ENCODE measurements around the gene UBN2. TPM values are rescaled to one million over a fixed set of nuclear protein-coding genes. Genes with fewer than 3 reads are reported as not detected.
"Not testable (repeated sequence)": the region's sequence is repeated elsewhere in the genome, so short reads cannot be mapped to it uniquely, and the experiment has no call there.

UBN2 gene
- total RNA-seq, 6 experiments from 2014 or later: 7.7 to 10.1 (median 9.3) TPM

- no peaks in the 10 kb centered on the region for H3K4me1 Mint-ChIP-seq (ENCODE audit: low read depth)
- no peak for DNase-seq
- peaks cover 14% of the 10 kb centered on the region; the same call in 1 of the 2 replicates for H3K36me3 Mint-ChIP-seq (ENCODE audit: low read depth)
- H3K27me3 Mint-ChIP-seq (ENCODE audit: insufficient read depth): peaks cover 6% of the 10 kb centered on the region
- peaks cover 20% of the 10 kb centered on the region for H3K9me3 Mint-ChIP-seq
- H3K27ac Mint-ChIP-seq: no peak overlapping the region
- no peak for TF ChIP-seq CTCF (IDR thresholded peaks at IDR 0.05)
- no peak overlapping the region for H3K4me3 Mint-ChIP-seq
These were observed 25.2 kb upstream of the UBN2 start for GRCh38 chr7:139205843-139206242.

- Mint-ChIP-seq H3K27ac (no peak overlapping the region), H3K36me3 (ENCODE audit: low read depth) (0 out of 2 replicates have a peak, but pooled peaks cover 1% of the 10 kb centered on the region), H3K9me3 (peaks cover under 1% of the 10 kb centered on the region), H3K27me3 (ENCODE audit: insufficient read depth) (peaks cover 15% of the 10 kb centered on the region), H3K4me3 (no peak overlapping the region), H3K4me1 (ENCODE audit: low read depth) (no peaks in the 10 kb centered on the region)
- TF ChIP-seq CTCF (IDR thresholded peaks at IDR 0.05): no peak
- DNase-seq: no peak
These were observed 18.9 kb upstream of the UBN2 start for GRCh38 chr7:139212133-139212532.

GRCh38 chr7:139213489-139213888, 17.5 kb upstream of the UBN2 start:
- H3K4me1 Mint-ChIP-seq (ENCODE audit: low read depth); H3K9me3 Mint-ChIP-seq; H3K27ac Mint-ChIP-seq; H3K4me3 Mint-ChIP-seq; DNase-seq; H3K36me3 Mint-ChIP-seq (ENCODE audit: low read depth): not testable (repeated sequence)
- peaks cover 15% of the 10 kb centered on the region for H3K27me3 Mint-ChIP-seq (ENCODE audit: insufficient read depth)

- no peak for DNase-seq
- Mint-ChIP-seq H3K9me3 (no peaks in the 10 kb centered on the region), H3K4me1 (ENCODE audit: low read depth) (no peaks in the 10 kb centered on the region), H3K36me3 (ENCODE audit: low read depth) (no peaks in the 10 kb centered on the region), H3K27ac (no peak overlapping the region), H3K27me3 (ENCODE audit: insufficient read depth) (peaks cover 8% of the 10 kb centered on the region), H3K4me3 (no peak overlapping the region)
- no peak for TF ChIP-seq CTCF (IDR thresholded peaks at IDR 0.05)
These were observed 12.9 kb upstream of the UBN2 start for GRCh38 chr7:139218173-139218572.

GRCh38 chr7:139224219-139224618, 6.8 kb upstream of the UBN2 start:
- H3K4me3 Mint-ChIP-seq: no peak overlapping the region
- no peak for TF ChIP-seq CTCF (IDR thresholded peaks at IDR 0.05)
- no peak for DNase-seq
- no peak overlapping the region for H3K27ac Mint-ChIP-seq
- H3K36me3 Mint-ChIP-seq (ENCODE audit: low read depth): no peaks in the 10 kb centered on the region
- H3K27me3 Mint-ChIP-seq (ENCODE audit: insufficient read depth): peaks cover 3% of the 10 kb centered on the region
- no peaks in the 10 kb centered on the region for H3K9me3 Mint-ChIP-seq
- no peaks in the 10 kb centered on the region for H3K4me1 Mint-ChIP-seq (ENCODE audit: low read depth)

- H3K9me3 Mint-ChIP-seq; H3K27ac Mint-ChIP-seq; H3K4me1 Mint-ChIP-seq (ENCODE audit: low read depth): not testable (repeated sequence)
These were observed 6.2 kb upstream of the UBN2 start for GRCh38 chr7:139224836-139225235.

GRCh38 chr7:139225286-139226157, 5.5 kb upstream of the UBN2 start:
- DNase-seq; H3K4me1 Mint-ChIP-seq (ENCODE audit: low read depth); H3K27ac Mint-ChIP-seq; H3K4me3 Mint-ChIP-seq; H3K36me3 Mint-ChIP-seq (ENCODE audit: low read depth); H3K9me3 Mint-ChIP-seq; H3K27me3 Mint-ChIP-seq (ENCODE audit: insufficient read depth): not testable (repeated sequence)

More at GRCh38 chr7:139224836-139225235, 6.2 kb upstream of the UBN2 start:
- DNase-seq; H3K36me3 Mint-ChIP-seq (ENCODE audit: low read depth); H3K4me3 Mint-ChIP-seq; H3K27me3 Mint-ChIP-seq (ENCODE audit: insufficient read depth): not testable (repeated sequence)

- H3K36me3 Mint-ChIP-seq (ENCODE audit: low read depth); H3K9me3 Mint-ChIP-seq; H3K27ac Mint-ChIP-seq; DNase-seq; H3K4me3 Mint-ChIP-seq; H3K27me3 Mint-ChIP-seq (ENCODE audit: insufficient read depth): not testable (repeated sequence)
- H3K4me1 Mint-ChIP-seq (ENCODE audit: low read depth): peaks cover 11% of the 10 kb centered on the region
These were observed 4.9 kb upstream of the UBN2 start for GRCh38 chr7:139226158-139226515.

- not testable (repeated sequence) for H3K9me3 Mint-ChIP-seq; DNase-seq; H3K4me3 Mint-ChIP-seq; H3K27me3 Mint-ChIP-seq (ENCODE audit: insufficient read depth); H3K36me3 Mint-ChIP-seq (ENCODE audit: low read depth); H3K27ac Mint-ChIP-seq
- peaks cover 11% of the 10 kb centered on the region for H3K4me1 Mint-ChIP-seq (ENCODE audit: low read depth)
These were observed 4.0 kb upstream of the UBN2 start for GRCh38 chr7:139226988-139227488.

Measured in HFFc6 (cell line).